Testis (tissue), 2 donors: ENCODE measurements around the gene IL16.
"Not testable (repeated sequence)": the region's sequence is repeated elsewhere in the genome, so short reads cannot be mapped to it uniquely, and the experiment has no call there.

Experiments used
- CTCF ChIP-seq, 3 experiments: fragments of 450-650 bp in 2 of 3; fragments of 200-600 bp in 1 of 3; sonication (generic) in 1 of 3; IDR thresholded peaks; one replicate each; pipeline ENCODE4 v1.5.1; 2016 to 2019; ENCODE audit warnings: antibody characterized with exemption in 3 of 3, mild to moderate bottlenecking in 2 of 3, moderate library complexity in 1 of 3
- POLR2A ChIP-seq: fragments of 450-650 bp; IDR thresholded peaks from one replicate; pipeline ENCODE4 v1.6.1; 2017; ENCODE audit warnings: antibody characterized with exemption, mild to moderate bottlenecking, moderate library complexity

- TF ChIP-seq CTCF (IDR thresholded peaks at IDR 0.05); POLR2A: not testable (repeated sequence)
Observed at GRCh38 chr15:81207987-81208386, 11.3 kb downstream of the IL16 start.
